Measurements from ENCODE around the gene CNTNAP3B. TPM values are rescaled to one million over a fixed set of nuclear protein-coding genes. Genes with fewer than 3 reads are reported as not detected.
"Not testable (repeated sequence)": the region's sequence is repeated elsewhere in the genome, so short reads cannot be mapped to it uniquely, and the experiment has no call there.

CNTNAP3B gene
- total and polyA plus RNA-seq, 9 donors, result 3.4 to 8.4 (median 5.9) TPM

GRCh38 chr9:41977965-41978600 lies 151.1 kb downstream of the CNTNAP3B start:
- H3K4me1 ChIP-seq (ENCODE audit: control insufficient read depth, insufficient read depth, low read length); H3K36me3 ChIP-seq (ENCODE audit: control insufficient read depth, insufficient read depth, low read length); DNase-seq; H3K27ac ChIP-seq (ENCODE audit: low read length); H3K27me3 ChIP-seq (ENCODE audit: control insufficient read depth, insufficient read depth, low read length); H3K4me3 ChIP-seq (ENCODE audit: low read length); H3K9me3 ChIP-seq (replicated peaks; ENCODE audit: control insufficient read depth, low read depth, low read length): not testable (repeated sequence)
- no CpG with 5 or more reads among the region's 5 CpGs for WGBS (ENCODE audit: insufficient coverage)

- not testable (repeated sequence) for H3K27me3 ChIP-seq (ENCODE audit: control insufficient read depth, insufficient read depth, low read length); DNase-seq; H3K9me3 ChIP-seq (replicated peaks; ENCODE audit: control insufficient read depth, low read depth, low read length); H3K4me1 ChIP-seq (ENCODE audit: control insufficient read depth, insufficient read depth, low read length); H3K4me3 ChIP-seq (ENCODE audit: low read length); H3K36me3 ChIP-seq (ENCODE audit: control insufficient read depth, insufficient read depth, low read length); H3K27ac ChIP-seq (ENCODE audit: low read length)
- whole genome bisulfite sequencing (ENCODE audit: insufficient coverage), result 90% methylated on average over 8 of the region's 17 CpGs
Measured at GRCh38 chr9:41974906-41975305, 154.3 kb downstream of the CNTNAP3B start.

- 19% methylated on average over 39 of the region's 43 CpGs for WGBS (ENCODE audit: insufficient coverage)
- not testable (repeated sequence) for DNase-seq; H3K9me3 ChIP-seq (replicated peaks; ENCODE audit: control insufficient read depth, low read depth, low read length)
Measured at GRCh38 chr9:41953007-41953406, 176.2 kb downstream of the CNTNAP3B start.

GRCh38 chr9:41941738-41942137 lies 187.5 kb downstream of the CNTNAP3B start:
- WGBS (ENCODE audit: insufficient coverage), result no CpG with 5 or more reads among the region's 3 CpGs
- DNase-seq; H3K4me3 ChIP-seq (ENCODE audit: low read length); H3K9me3 ChIP-seq (replicated peaks; ENCODE audit: control insufficient read depth, low read depth, low read length); H3K4me1 ChIP-seq (ENCODE audit: control insufficient read depth, insufficient read depth, low read length); H3K36me3 ChIP-seq (ENCODE audit: control insufficient read depth, insufficient read depth, low read length); H3K27me3 ChIP-seq (ENCODE audit: control insufficient read depth, insufficient read depth, low read length); H3K27ac ChIP-seq (ENCODE audit: low read length): not testable (repeated sequence)

More at GRCh38 chr9:41953007-41953406, 176.2 kb downstream of the CNTNAP3B start:
- not testable (repeated sequence) for H3K36me3 ChIP-seq (ENCODE audit: control insufficient read depth, insufficient read depth, low read length); H3K4me3 ChIP-seq (ENCODE audit: low read length); H3K27me3 ChIP-seq (ENCODE audit: control insufficient read depth, insufficient read depth, low read length); H3K27ac ChIP-seq (ENCODE audit: low read length); H3K4me1 ChIP-seq (ENCODE audit: control insufficient read depth, insufficient read depth, low read length)

- not testable (repeated sequence) for H3K9me3 ChIP-seq (replicated peaks; ENCODE audit: control insufficient read depth, low read depth, low read length); H3K4me3 ChIP-seq (ENCODE audit: low read length); H3K36me3 ChIP-seq (ENCODE audit: control insufficient read depth, insufficient read depth, low read length); H3K27me3 ChIP-seq (ENCODE audit: control insufficient read depth, insufficient read depth, low read length); H3K4me1 ChIP-seq (ENCODE audit: control insufficient read depth, insufficient read depth, low read length); DNase-seq; H3K27ac ChIP-seq (ENCODE audit: low read length)
Measured at GRCh38 chr9:41938143-41938542, 191.1 kb downstream of the CNTNAP3B start.

GRCh38 chr9:41935727-41936126 lies 193.5 kb downstream of the CNTNAP3B start:
- not testable (repeated sequence) for DNase-seq; H3K4me1 ChIP-seq (ENCODE audit: control insufficient read depth, insufficient read depth, low read length); H3K4me3 ChIP-seq (ENCODE audit: low read length); H3K9me3 ChIP-seq (replicated peaks; ENCODE audit: control insufficient read depth, low read depth, low read length); H3K27me3 ChIP-seq (ENCODE audit: control insufficient read depth, insufficient read depth, low read length); H3K36me3 ChIP-seq (ENCODE audit: control insufficient read depth, insufficient read depth, low read length); H3K27ac ChIP-seq (ENCODE audit: low read length)
- WGBS (ENCODE audit: insufficient coverage), result no CpG with 5 or more reads among the region's 3 CpGs

GRCh38 chr9:41929172-41929571 lies 200.1 kb downstream of the CNTNAP3B start:
- not testable (repeated sequence) for H3K9me3 ChIP-seq (replicated peaks; ENCODE audit: control insufficient read depth, low read depth, low read length); H3K4me1 ChIP-seq (ENCODE audit: control insufficient read depth, insufficient read depth, low read length); DNase-seq; H3K27ac ChIP-seq (ENCODE audit: low read length); H3K27me3 ChIP-seq (ENCODE audit: control insufficient read depth, insufficient read depth, low read length); H3K36me3 ChIP-seq (ENCODE audit: control insufficient read depth, insufficient read depth, low read length); H3K4me3 ChIP-seq (ENCODE audit: low read length)
- no CpG with 5 or more reads among the region's 6 CpGs for WGBS (ENCODE audit: insufficient coverage)

GRCh38 chr9:41917374-41917773 lies 211.9 kb downstream of the CNTNAP3B start:
- not testable (repeated sequence) for H3K4me3 ChIP-seq (ENCODE audit: low read length); H3K4me1 ChIP-seq (ENCODE audit: control insufficient read depth, insufficient read depth, low read length); H3K27ac ChIP-seq (ENCODE audit: low read length); H3K27me3 ChIP-seq (ENCODE audit: control insufficient read depth, insufficient read depth, low read length); H3K36me3 ChIP-seq (ENCODE audit: control insufficient read depth, insufficient read depth, low read length); H3K9me3 ChIP-seq (replicated peaks; ENCODE audit: control insufficient read depth, low read depth, low read length); DNase-seq
- WGBS (ENCODE audit: insufficient coverage), result no CpG with 5 or more reads among the region's 1 CpG

GRCh38 chr9:41905488-41905887 lies 223.7 kb downstream of the CNTNAP3B start:
- not testable (repeated sequence) for H3K36me3 ChIP-seq (ENCODE audit: control insufficient read depth, insufficient read depth, low read length); H3K4me3 ChIP-seq (ENCODE audit: low read length); H3K9me3 ChIP-seq (replicated peaks; ENCODE audit: control insufficient read depth, low read depth, low read length); H3K27ac ChIP-seq (ENCODE audit: low read length); DNase-seq; H3K4me1 ChIP-seq (ENCODE audit: control insufficient read depth, insufficient read depth, low read length); H3K27me3 ChIP-seq (ENCODE audit: control insufficient read depth, insufficient read depth, low read length)
- no CpG with 5 or more reads among the region's 4 CpGs for WGBS (ENCODE audit: insufficient coverage)

GRCh38 chr9:41902762-41903161 lies 226.5 kb downstream of the CNTNAP3B start:
- not testable (repeated sequence) for H3K9me3 ChIP-seq (replicated peaks; ENCODE audit: control insufficient read depth, low read depth, low read length); H3K4me1 ChIP-seq (ENCODE audit: control insufficient read depth, insufficient read depth, low read length); H3K36me3 ChIP-seq (ENCODE audit: control insufficient read depth, insufficient read depth, low read length); H3K4me3 ChIP-seq (ENCODE audit: low read length); H3K27ac ChIP-seq (ENCODE audit: low read length); DNase-seq; H3K27me3 ChIP-seq (ENCODE audit: control insufficient read depth, insufficient read depth, low read length)
- no CpG with 5 or more reads among the region's 6 CpGs for WGBS (ENCODE audit: insufficient coverage)

GRCh38 chr9:41898720-41899343 lies 230.4 kb downstream of the CNTNAP3B start:
- H3K4me3 ChIP-seq (ENCODE audit: low read length); H3K9me3 ChIP-seq (replicated peaks; ENCODE audit: control insufficient read depth, low read depth, low read length); H3K27me3 ChIP-seq (ENCODE audit: control insufficient read depth, insufficient read depth, low read length); DNase-seq; H3K36me3 ChIP-seq (ENCODE audit: control insufficient read depth, insufficient read depth, low read length); H3K27ac ChIP-seq (ENCODE audit: low read length); H3K4me1 ChIP-seq (ENCODE audit: control insufficient read depth, insufficient read depth, low read length): not testable (repeated sequence)
- WGBS (ENCODE audit: insufficient coverage), result no CpG with 5 or more reads among the region's 46 CpGs

Data from muscle of leg (tissue), 11 donors.